Measurements from ENCODE around the gene FUOM. TPM values are rescaled to one million over a fixed set of nuclear protein-coding genes. Genes with fewer than 3 reads are reported as not detected.

FUOM gene
- total and polyA plus RNA-seq, 9 of the 15 experiments (the other 6 are each of a cell fraction or from before 2014, with no cell fraction given), result 1.8 to 96.1 (median 27.0) TPM

- in situ Hi-C loops (cut with MboI), result loop anchor here (5.0 kb wide), 2 partner anchors 61 to 166 kb away; no protein-coding TSS in a partner anchor
- peak within 1 kb of the TSS; percentile 90; the same call in 1 of the 2 replicates for H2AFZ ChIP-seq (ENCODE audit: low read depth, low read length)
- POLR2A ChIA-PET, result interaction anchor here (0.6 to 0.9 kb wide), 2 partner anchors 8 to 30 kb away, joined by 3 to 4 read pairs; no protein-coding TSS in a partner anchor
- no peak for TF ChIP-seq HOXB6 (CRISPR knock-in tag; IDR thresholded peaks at IDR 0.05; ENCODE audit: borderline replicate concordance)
- TF ChIP-seq USF2 (CRISPR knock-in tag; IDR thresholded peaks at IDR 0.05), result no peak
- peak; percentile 95 for TF ChIP-seq ATF7 (IDR thresholded peaks at IDR 0.05)
- peak; percentile 40; the same call in 1 of the 2 replicates for TF ChIP-seq MBD2 (IDR thresholded peaks at IDR 0.05; ENCODE audit: borderline replicate concordance, low read depth)
- peak; percentile 45; the same call in 1 of the 2 replicates for TF ChIP-seq CTBP1 (IDR thresholded peaks at IDR 0.05; ENCODE audit: borderline replicate concordance)
- TF ChIP-seq HDGF (IDR thresholded peaks at IDR 0.05), result no peak
- TF ChIP-seq EHMT2 (IDR thresholded peaks at IDR 0.05), result no peak
- no peak for TF ChIP-seq CBX8 (IDR thresholded peaks at IDR 0.05; ENCODE audit: borderline replicate concordance, extremely low read depth, low read depth, low read length, poor library complexity, severe bottlenecking)
- TF ChIP-seq HDAC3 (IDR thresholded peaks at IDR 0.05; ENCODE audit: borderline replicate concordance, partially characterized antibody), result no peak
- TF ChIP-seq MED1 (CRISPR knock-in tag; IDR thresholded peaks at IDR 0.05; ENCODE audit: borderline replicate concordance), result peak; percentile 79; the same call in 1 of the 2 replicates
- peak; percentile 93 for TF ChIP-seq VEZF1 (CRISPR knock-in tag; IDR thresholded peaks at IDR 0.05)
- no peak for TF ChIP-seq GTF2F1 (IDR thresholded peaks at IDR 0.05; ENCODE audit: low read depth, low read length)
- peak; percentile 34; the same call in 1 of the 2 replicates for TF ChIP-seq TFAP4 (CRISPR knock-in tag; IDR thresholded peaks at IDR 0.05; ENCODE audit: borderline replicate concordance)
These were observed 49.3 kb downstream of the FUOM start, which contains the start of the genes TUBGCP2 and ZNF511 for GRCh38 chr10:133308421-133309099. TSS of gene TUBGCP2 (minus strand) at chr10:133308872. CDS start at chr10:133302941, 5,931 bp downstream. TSS of gene ZNF511 (plus strand) at chr10:133308914. CDS start at chr10:133308944, 30 bp downstream.

More at GRCh38 chr10:133308421-133309099, 49.3 kb downstream of the FUOM start, which contains the start of the genes TUBGCP2 and ZNF511:
- no peaks in the 10 kb centered on the region for H3K9me3 ChIP-seq (replicated peaks; ENCODE audit: control insufficient read depth, insufficient read depth, low read depth, low read length)
- FAIRE-seq (no peak), DNase-seq (ENCODE audit: extremely low read depth in 1 of 4, low spot score in 3 of 4) (peak; percentile 73 to 85 (median 77)), ATAC-seq (peak; percentile 78)
- peak within 1 kb of the TSS; percentile 67 for H3K4me3 ChIP-seq
- peak within 1 kb of the TSS; percentile 75 to 96 for H3K9ac ChIP-seq (ENCODE audit: insufficient read depth in 1 of 2, low read depth in 2 of 2, low read length in 2 of 2)
- no peaks in the 10 kb centered on the region for H4K20me1 ChIP-seq (replicated peaks; ENCODE audit: control insufficient read depth, insufficient read depth, low read length)
- H3K27ac ChIP-seq (ENCODE audit: extremely low read depth, low read depth, low read length), result peak within 1 kb of the TSS; percentile 85
- WGBS (ENCODE audit: insufficient coverage, low coverage, missing lambda C conversion rate), result 0% methylated on average over 1 of the region's 89 CpGs
- H3K36me3 ChIP-seq (ENCODE audit: control insufficient read depth, insufficient read depth, low read length), result peaks cover 37% of the 10 kb centered on the region; the same call in 2 of the 3 replicates
- peaks cover 55% of the 10 kb centered on the region for H3K79me2 ChIP-seq (ENCODE audit: control insufficient read depth, insufficient read depth, low read length)
- CTCF ChIA-PET (ENCODE audit: low intra/inter-chr PET ratio), result interaction anchor here (1.0 kb wide), 1 partner anchor 164 kb away, joined by 3 read pairs; no protein-coding TSS in a partner anchor
- BruUV-seq (replicated peaks), result TSS peak; percentile 62
- H3K4me2 ChIP-seq (ENCODE audit: insufficient read depth, low read length), result peak within 1 kb of the TSS; percentile 92
- intact Hi-C loops (cut with micrococcal nuclease), result no loop called here
- no peaks in the 10 kb centered on the region for H3K27me3 ChIP-seq (ENCODE audit: control insufficient read depth in 2 of 2, insufficient read depth in 2 of 2, low read length in 2 of 2)
- no peaks in the 10 kb centered on the region for H3K9me1 ChIP-seq (ENCODE audit: control insufficient read depth, insufficient read depth, low read length)
- H3K4me1 ChIP-seq (replicated peaks in 1 of 2; ENCODE audit: control insufficient read depth in 2 of 2, insufficient read depth in 2 of 2, low read length in 2 of 2), result peaks cover 21 to 39% of the 10 kb centered on the region in 2 experiments

Data from K562 (cell line).